Measurements from ENCODE around the gene USP7. TPM values are rescaled to one million over a fixed set of nuclear protein-coding genes. Genes with fewer than 3 reads are reported as not detected.

Gene USP7
- total and polyA plus RNA-seq, 7 donors = 41.6 to 135 (median 108) TPM

DNA sequence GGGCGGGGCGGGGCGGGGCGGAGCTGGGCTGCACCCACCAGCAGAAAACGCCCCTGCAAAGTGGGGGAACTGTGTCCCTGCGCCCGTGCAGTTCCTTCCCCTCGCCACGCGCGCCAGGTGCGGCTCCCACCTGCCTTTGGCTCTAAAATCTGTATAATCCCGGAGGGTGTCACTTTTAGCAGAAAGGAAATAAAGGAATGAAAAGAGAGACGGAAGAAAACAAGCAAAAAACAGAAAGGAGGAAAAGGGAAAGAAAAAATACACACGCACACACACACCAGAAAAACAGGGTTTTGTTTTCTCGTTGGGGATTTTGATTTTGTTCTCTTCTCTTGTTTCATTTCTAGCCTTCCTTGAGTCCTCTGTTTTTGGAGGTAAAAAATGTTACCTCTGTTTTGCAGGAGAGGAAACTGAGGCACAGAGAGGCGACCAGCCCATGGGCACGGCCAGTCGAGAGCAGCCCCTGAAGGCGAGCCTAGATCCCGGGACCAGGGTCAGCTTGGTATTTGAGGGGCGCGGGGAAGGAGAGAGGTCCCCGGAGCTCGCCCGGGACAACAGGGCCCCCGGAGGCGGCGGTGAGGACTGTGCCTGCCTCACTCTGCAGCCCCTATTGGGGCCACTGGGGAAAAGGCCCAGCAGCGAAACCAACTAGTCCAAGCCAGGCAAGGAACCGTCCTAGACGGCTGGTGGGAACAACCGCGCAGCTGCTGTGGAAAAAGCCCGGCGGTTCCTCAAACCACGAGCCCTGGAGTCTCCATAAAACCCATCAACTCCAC lies 94.3 kb downstream of the USP7 start:
- peaks cover 4% of the 10 kb centered on the region for H3K4me1 ChIP-seq
- no peak for ATAC-seq
- no peaks in the 10 kb centered on the region for H3K36me3 ChIP-seq (ENCODE audit: insufficient read depth in 1 of 2, low read depth in 1 of 2)
- 26 to 28% (median 26%) methylated on average over 36 to 37 of the region's 37 CpGs for WGBS, 3 donors
- H3K27me3 ChIP-seq (ENCODE audit: insufficient read depth in 3 of 3, low read length in 2 of 3) = peaks cover 0 to 28% (median 8%) of the 10 kb centered on the region in 3 donors
- DNase-seq = no peak
- H3K27ac ChIP-seq = no peak overlapping the region
- no peaks in the 10 kb centered on the region for H3K9me3 ChIP-seq
- H3K4me3 ChIP-seq = peak overlapping the region; percentile 72
- TF ChIP-seq, protein P1, sequence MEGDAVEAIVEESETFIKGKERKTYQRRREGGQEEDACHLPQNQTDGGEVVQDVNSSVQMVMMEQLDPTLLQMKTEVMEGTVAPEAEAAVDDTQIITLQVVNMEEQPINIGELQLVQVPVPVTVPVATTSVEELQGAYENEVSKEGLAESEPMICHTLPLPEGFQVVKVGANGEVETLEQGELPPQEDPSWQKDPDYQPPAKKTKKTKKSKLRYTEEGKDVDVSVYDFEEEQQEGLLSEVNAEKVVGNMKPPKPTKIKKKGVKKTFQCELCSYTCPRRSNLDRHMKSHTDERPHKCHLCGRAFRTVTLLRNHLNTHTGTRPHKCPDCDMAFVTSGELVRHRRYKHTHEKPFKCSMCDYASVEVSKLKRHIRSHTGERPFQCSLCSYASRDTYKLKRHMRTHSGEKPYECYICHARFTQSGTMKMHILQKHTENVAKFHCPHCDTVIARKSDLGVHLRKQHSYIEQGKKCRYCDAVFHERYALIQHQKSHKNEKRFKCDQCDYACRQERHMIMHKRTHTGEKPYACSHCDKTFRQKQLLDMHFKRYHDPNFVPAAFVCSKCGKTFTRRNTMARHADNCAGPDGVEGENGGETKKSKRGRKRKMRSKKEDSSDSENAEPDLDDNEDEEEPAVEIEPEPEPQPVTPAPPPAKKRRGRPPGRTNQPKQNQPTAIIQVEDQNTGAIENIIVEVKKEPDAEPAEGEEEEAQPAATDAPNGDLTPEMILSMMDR (IDR thresholded peaks at IDR 0.05) = no peak
- intact Hi-C loops (cut with DNase I) = loop anchor here in 1 of 2 donors (5.0 kb wide), 1 partner anchor 72 kb away; the partner anchor contains the start of genes PMM2 and TMEM186

DNA sequence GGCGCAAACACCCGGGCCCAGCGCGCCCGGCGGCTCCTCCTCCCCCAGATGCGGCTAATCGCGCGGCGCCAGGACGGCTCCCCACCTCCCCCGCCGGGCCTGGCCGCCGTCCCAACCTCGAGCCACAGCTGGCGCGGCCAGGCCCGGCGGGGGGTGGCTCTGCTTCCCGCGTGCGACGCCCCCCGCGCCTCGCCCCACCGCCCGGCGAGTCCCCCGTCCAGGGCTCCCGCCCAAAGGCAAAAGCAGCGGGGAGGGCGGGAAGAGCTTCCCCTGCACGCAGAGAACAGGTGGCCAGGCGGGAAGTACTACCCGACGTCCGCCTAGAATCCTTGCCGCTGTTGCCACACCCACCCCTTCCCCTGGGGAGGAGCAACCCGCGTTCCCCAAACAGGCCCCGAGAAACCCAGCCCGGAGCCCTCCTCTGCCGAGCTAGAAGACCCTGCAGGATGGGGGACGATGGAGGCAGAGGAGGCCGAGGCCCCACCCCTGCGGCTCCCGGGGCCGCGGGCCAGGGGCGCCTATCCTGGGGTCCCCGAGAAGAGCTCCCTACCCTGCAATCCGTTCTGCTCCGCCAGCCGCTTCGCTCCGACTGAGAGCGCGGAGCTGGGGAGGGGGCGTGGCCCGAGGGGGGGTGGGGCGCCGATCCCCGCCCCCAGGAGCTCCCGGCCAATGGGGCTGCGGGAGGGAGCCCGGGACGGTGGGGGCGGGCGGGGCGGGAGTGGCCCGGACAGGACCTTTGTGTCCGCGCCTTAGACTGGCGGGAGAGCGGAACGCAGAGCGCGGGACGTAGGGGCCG lies 95.1 kb downstream of the USP7 start, which contains the start of gene CARHSP1:
TSS of gene CARHSP1 (minus strand) at position 591 of the 796 bp plus-strand sequence. CDS start 9,678 bp downstream, outside the sequence.
- WGBS, 3 donors = 0 to 1% (median 1%) methylated on average over 60 to 83 of the region's 83 CpGs
- intact Hi-C loops (cut with DNase I) = loop anchor here in 1 of 2 donors (5.0 kb wide), 1 partner anchor 71 kb away; the partner anchor contains the start of genes PMM2 and TMEM186
- Histone ChIP-seq H3K4me3 (peak within 1 kb of the TSS; percentile 72), H3K9me3 (no peaks in the 10 kb centered on the region), H3K36me3 (ENCODE audit: insufficient read depth in 1 of 2, low read depth in 1 of 2) (no peaks in the 10 kb centered on the region), H3K4me1 (peaks cover 6% of the 10 kb centered on the region), H3K27ac (peak within 1 kb of the TSS; percentile 60), H3K27me3 (ENCODE audit: insufficient read depth in 3 of 3, low read length in 2 of 3) (peaks cover 0 to 34% (median 8%) of the 10 kb centered on the region in 3 donors)
- TF ChIP-seq, protein P1 (IDR thresholded peaks at IDR 0.05) = no peak
- ATAC-seq (peak; percentile 87 to 92 (median 90)), DNase-seq (peak; percentile 85 to 91)

DNA sequence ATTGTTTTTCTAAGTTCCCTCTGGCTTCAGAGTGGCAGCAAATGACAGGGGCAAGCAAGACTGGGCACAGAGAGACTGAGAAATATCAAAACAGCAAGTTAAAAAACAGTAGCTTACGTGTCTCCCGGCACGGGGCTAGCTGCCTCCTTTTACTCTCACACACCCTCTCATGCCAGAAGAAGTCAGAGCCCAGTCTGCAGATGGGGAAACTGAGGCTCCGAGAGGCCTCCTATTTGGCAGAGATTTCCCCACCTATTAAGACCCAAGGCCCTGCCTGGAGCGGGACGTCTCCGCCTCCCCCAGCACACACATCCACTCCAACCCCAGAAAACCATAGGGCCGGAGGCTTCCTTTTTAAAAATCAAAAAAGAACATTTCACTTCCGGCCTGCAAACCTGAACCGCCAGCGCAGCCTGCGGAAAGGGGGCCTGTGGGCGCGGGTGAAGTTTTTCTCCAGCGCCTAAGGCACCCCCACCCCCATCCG lies 95.7 kb downstream of the USP7 start:
- DNase-seq (no peak), ATAC-seq (no peak)
- intact Hi-C loops (cut with DNase I) = loop anchor here in 1 of 2 donors (5.0 kb wide), 1 partner anchor 71 kb away; the partner anchor contains the start of genes PMM2 and TMEM186
- peak overlapping the region; percentile 60 for H3K27ac ChIP-seq
- peaks cover 0 to 34% (median 8%) of the 10 kb centered on the region in 3 donors for H3K27me3 ChIP-seq (ENCODE audit: insufficient read depth in 3 of 3, low read length in 2 of 3)
- peak overlapping the region; percentile 72 for H3K4me3 ChIP-seq
- TF ChIP-seq, protein P1 (IDR thresholded peaks at IDR 0.05) = no peak
- H3K9me3 ChIP-seq = no peaks in the 10 kb centered on the region
- no peaks in the 10 kb centered on the region for H3K36me3 ChIP-seq (ENCODE audit: insufficient read depth in 1 of 2, low read depth in 1 of 2)
- peaks cover 6% of the 10 kb centered on the region for H3K4me1 ChIP-seq
- WGBS, 3 donors = 0 to 2% (median 1%) methylated on average over 16 of the region's 16 CpGs

DNA sequence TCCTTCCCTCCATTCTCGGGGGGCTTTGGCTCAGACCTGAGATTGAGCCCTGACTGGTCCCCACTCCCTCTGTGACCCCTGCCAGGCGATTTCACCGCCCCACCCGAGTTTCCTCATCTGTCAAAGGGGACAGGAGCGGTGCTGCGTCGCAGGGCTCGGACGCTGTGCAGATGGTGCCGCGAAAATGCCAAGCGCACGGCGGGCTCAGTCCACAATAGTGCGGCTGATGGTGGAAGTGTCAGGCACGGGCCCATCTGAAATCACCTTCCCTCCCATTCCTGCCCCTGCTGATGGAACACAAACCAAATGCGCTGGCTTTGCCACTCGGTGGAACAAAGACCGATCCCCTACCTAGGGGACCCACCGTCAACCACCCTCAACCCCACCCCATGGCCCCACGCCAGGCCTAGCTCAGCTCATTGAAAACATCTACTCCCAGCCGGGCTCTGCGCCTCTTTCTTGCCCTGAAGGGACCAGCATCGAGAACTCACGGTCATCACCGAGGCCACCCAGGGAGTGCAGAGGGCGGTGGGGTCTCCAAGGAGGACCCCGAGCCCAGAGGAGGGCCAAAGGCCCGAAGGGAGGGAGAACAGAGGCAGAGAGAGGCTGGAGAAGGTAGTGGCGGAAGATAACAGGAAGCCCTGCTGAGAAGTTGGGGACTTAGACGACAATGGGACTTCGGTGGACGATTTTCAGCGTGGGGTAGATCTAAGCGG lies 96.3 kb downstream of the USP7 start:
- H3K9me3 ChIP-seq = no peaks in the 10 kb centered on the region
- H3K4me1 ChIP-seq = peaks cover 6% of the 10 kb centered on the region
- no peak for ATAC-seq
- 3 to 9% (median 5%) methylated on average over 35 of the region's 35 CpGs for WGBS, 3 donors
- H3K4me3 ChIP-seq = peak overlapping the region; percentile 72
- peak overlapping the region; percentile 60 for H3K27ac ChIP-seq
- H3K27me3 ChIP-seq (ENCODE audit: insufficient read depth in 3 of 3, low read length in 2 of 3) = peaks cover 0 to 34% (median 8%) of the 10 kb centered on the region in 3 donors
- H3K36me3 ChIP-seq (ENCODE audit: insufficient read depth in 1 of 2, low read depth in 1 of 2) = no peaks in the 10 kb centered on the region
- intact Hi-C loops (cut with DNase I) = loop anchor here in 1 of 2 donors (5.0 kb wide), 1 partner anchor 70 kb away; the partner anchor contains the start of genes PMM2 and TMEM186
- TF ChIP-seq, protein P1 (IDR thresholded peaks at IDR 0.05) = no peak
- DNase-seq = peak; percentile 46 to 69

All from psoas muscle (tissue), 8 donors.